Natural killer cell (primary cell): ENCODE measurements around the gene GREB1L. TPM values are rescaled to one million over a fixed set of nuclear protein-coding genes. Genes with fewer than 3 reads are reported as not detected.

Experiments
- ATAC-seq, 3 donors: fragments of 150-1000 bp in 2 of 3; fragments of 200-7000 bp in 1 of 3; cut with Tn5 transposase; 1 replicate in 1 of 3; 2 replicates in 2 of 3; pipeline ENCODE4 v1.10.0; 2021; ENCODE audit warnings: mild to moderate bottlenecking in 2 of 3, moderate library complexity in 2 of 3
- DNase-seq, 2 donors: peaks; one replicate each; pipeline versions ENCODE4 v3.0.0 to v3.0.0-alpha.2; 2013 to 2021; ENCODE audit warnings: mixed read lengths in 1 of 2
- H3K27ac ChIP-seq: one replicate; pipeline ENCODE4 v1.5.1; 2013; ENCODE audit warnings: mild to moderate bottlenecking, low read length
- H3K27me3 ChIP-seq: one replicate; pipeline ENCODE4 v1.6.1; 2013; ENCODE audit warnings: low read length; ENCODE audit not compliant: control insufficient read depth, insufficient read depth
- H3K36me3 ChIP-seq: one replicate; pipeline ENCODE4 v1.6.1; 2013; ENCODE audit warnings: low read length; ENCODE audit not compliant: control insufficient read depth, insufficient read depth
- H3K4me1 ChIP-seq: one replicate; pipeline ENCODE4 v1.6.1; 2013; ENCODE audit warnings: low read length; ENCODE audit not compliant: control insufficient read depth, insufficient read depth
- H3K4me3 ChIP-seq: one replicate; pipeline ENCODE4 v1.5.1; 2013; ENCODE audit warnings: low read length
- H3K9me3 ChIP-seq: one replicate; pipeline ENCODE4 v1.6.1; 2013; ENCODE audit warnings: low read length; ENCODE audit not compliant: control insufficient read depth, insufficient read depth
- H3K27ac Mint-ChIP-seq, 2 donors: one replicate each; pipeline ENCODE4 v1.8.0; 2022; ENCODE audit warnings: mild to moderate bottlenecking in 2 of 2, mixed read lengths in 2 of 2, moderate library complexity in 1 of 2
- H3K27me3 Mint-ChIP-seq, 2 donors: one replicate each; pipeline ENCODE4 v1.8.0; 2022; ENCODE audit warnings: low read depth in 2 of 2, mixed read lengths in 2 of 2
- H3K36me3 Mint-ChIP-seq: one replicate; pipeline ENCODE4 v1.8.0; 2022; ENCODE audit warnings: mixed read lengths
- H3K4me1 Mint-ChIP-seq, 2 donors: one replicate each; pipeline ENCODE4 v1.8.0; 2022; ENCODE audit warnings: mixed read lengths in 2 of 2
- H3K4me3 Mint-ChIP-seq: one replicate; pipeline ENCODE4 v1.8.0; 2022; ENCODE audit warnings: mild to moderate bottlenecking, moderate library complexity, mixed read lengths
- H3K9me3 Mint-ChIP-seq, 2 donors: one replicate each; pipeline ENCODE4 v1.8.0; 2022; ENCODE audit warnings: mixed read lengths in 2 of 2
- CTCF ChIP-seq: fragments of 200-600 bp; IDR thresholded peaks from one replicate; pipeline ENCODE4 v1.8.0; 2022; ENCODE audit warnings: antibody characterized with exemption
- WGBS: methylation state at CpG from one replicate; pipeline ENCODE4 v1.1.7; 2013; ENCODE audit warnings: missing lambda C conversion rate; ENCODE audit not compliant: insufficient coverage; 5-methylcytosine and 5-hydroxymethylcytosine counted together
- intact Hi-C: fragments of 100-400 bp; cut with micrococcal nuclease; formaldehyde crosslinking; loops from one replicate; pipeline ENCODE4 v1.14.2; 2022
- total RNA-seq, 4 donors: library from RNA; stranded (reverse); fragments of 120-200 nt in 1 of 4; gene quantifications; one replicate each; pipeline versions ENCODE4 v1.2.3 to v1.2.4, GENCODE V29; 2013 to 2022

GREB1L gene
- total RNA-seq, 3 donors from 2014 or later (not counting 1 experiment from before 2014, with no cell fraction given) = not detected

GRCh38 chr18:21361307-21361880, 119.4 kb downstream of the GREB1L start:
- ATAC-seq = no peak
- H3K9me3 Mint-ChIP-seq = no peaks in the 10 kb centered on the region
- no peak overlapping the region for H3K4me3 Mint-ChIP-seq
- intact Hi-C loops = no loop called here
- no peaks in the 10 kb centered on the region for H3K36me3 ChIP-seq
- H3K4me3 ChIP-seq = no peak overlapping the region
- no peaks in the 10 kb centered on the region for H3K4me1 ChIP-seq
- no peak overlapping the region for H3K27ac ChIP-seq
- no peak for DNase-seq
- TF ChIP-seq CTCF = no peak
- H3K27ac Mint-ChIP-seq = no peak overlapping the region
- H3K4me1 Mint-ChIP-seq = no peaks in the 10 kb centered on the region
- peaks cover 2 to 12% of the 10 kb centered on the region in 2 donors for H3K27me3 Mint-ChIP-seq
- H3K27me3 ChIP-seq = no peaks in the 10 kb centered on the region
- no peaks in the 10 kb centered on the region for H3K36me3 Mint-ChIP-seq
- H3K9me3 ChIP-seq = no peaks in the 10 kb centered on the region

- Mint-ChIP-seq H3K9me3 (no peaks in the 10 kb centered on the region), H3K27ac (no peak overlapping the region), H3K4me1 (no peaks in the 10 kb centered on the region), H3K36me3 (no peaks in the 10 kb centered on the region), H3K27me3 (peaks cover 5 to 21% of the 10 kb centered on the region in 2 donors), H3K4me3 (no peak overlapping the region)
- no peak for TF ChIP-seq CTCF
- DNase-seq (no peak), ATAC-seq (no peak)
- Histone ChIP-seq H3K9me3 (no peaks in the 10 kb centered on the region), H3K4me1 (no peaks in the 10 kb centered on the region), H3K4me3 (no peak overlapping the region), H3K36me3 (no peaks in the 10 kb centered on the region), H3K27ac (no peak overlapping the region), H3K27me3 (no peaks in the 10 kb centered on the region)
- intact Hi-C loops = no loop called here
- 68% methylated on average over 1 of the region's 1 CpG for WGBS
These were observed 120.8 kb downstream of the GREB1L start for GRCh38 chr18:21362831-21363230.

GRCh38 chr18:21363348-21363747, 121.3 kb downstream of the GREB1L start:
- Histone ChIP-seq H3K9me3 (no peaks in the 10 kb centered on the region), H3K4me1 (no peaks in the 10 kb centered on the region), H3K27me3 (no peaks in the 10 kb centered on the region), H3K36me3 (no peaks in the 10 kb centered on the region), H3K4me3 (no peak overlapping the region), H3K27ac (no peak overlapping the region)
- ATAC-seq (no peak), DNase-seq (no peak)
- Mint-ChIP-seq H3K27me3 (peaks cover 5 to 21% of the 10 kb centered on the region in 2 donors), H3K4me3 (no peak overlapping the region), H3K36me3 (no peaks in the 10 kb centered on the region), H3K9me3 (no peaks in the 10 kb centered on the region), H3K4me1 (no peaks in the 10 kb centered on the region), H3K27ac (no peak overlapping the region)
- intact Hi-C loops = no loop called here
- WGBS = 0% methylated on average over 1 of the region's 1 CpG
- no peak for TF ChIP-seq CTCF

GRCh38 chr18:21364471-21364870, 122.4 kb downstream of the GREB1L start:
- WGBS = 47% methylated on average over 2 of the region's 2 CpGs

More at GRCh38 chr18:21364471-21364870, 122.4 kb downstream of the GREB1L start:
- H3K27me3 Mint-ChIP-seq = peaks cover 8 to 21% of the 10 kb centered on the region in 2 donors
- no peak overlapping the region for H3K27ac Mint-ChIP-seq
- H3K4me3 ChIP-seq = no peak overlapping the region
- no peaks in the 10 kb centered on the region for H3K4me1 ChIP-seq
- no peaks in the 10 kb centered on the region for H3K36me3 Mint-ChIP-seq
- H3K27me3 ChIP-seq = no peaks in the 10 kb centered on the region
- H3K4me1 Mint-ChIP-seq = no peaks in the 10 kb centered on the region
- DNase-seq (no peak), ATAC-seq (no peak)
- intact Hi-C loops = no loop called here
- no peak overlapping the region for H3K4me3 Mint-ChIP-seq
- no peaks in the 10 kb centered on the region for H3K9me3 Mint-ChIP-seq
- H3K36me3 ChIP-seq = no peaks in the 10 kb centered on the region
- H3K9me3 ChIP-seq = no peaks in the 10 kb centered on the region
- TF ChIP-seq CTCF = no peak
- no peak overlapping the region for H3K27ac ChIP-seq
